Fibroblast of the conjunctiva (primary cell): ENCODE data around the gene DNAJA1.
"Not testable (repeated sequence)": the region's sequence is repeated elsewhere in the genome, so short reads cannot be mapped to it uniquely, and the experiment has no call there.

Experiments
- DNase-seq: peaks from one replicate; pipeline ENCODE4 v3.0.0-alpha.2; 2010; ENCODE audit warnings: low read depth

Gene DNAJA1

GRCh38 chr9:33024966-33025571 is at the start of gene DNAJA1:
Gene DNAJA1, plus strand, starts transcription at chr9:33025273. Its CDS starts 1,212 bp downstream, at chr9:33026485.
- peak; percentile 92 for DNase-seq

- DNase-seq, result no peak
Measured at GRCh38 chr9:32978051-32978450, 47.0 kb upstream of the DNAJA1 start.

GRCh38 chr9:32986971-32987370 is 38.1 kb upstream of the DNAJA1 start:
- DNase-seq, result no peak

- no peak for DNase-seq
Measured at GRCh38 chr9:32989660-32990059, 35.4 kb upstream of the DNAJA1 start.

DNA sequence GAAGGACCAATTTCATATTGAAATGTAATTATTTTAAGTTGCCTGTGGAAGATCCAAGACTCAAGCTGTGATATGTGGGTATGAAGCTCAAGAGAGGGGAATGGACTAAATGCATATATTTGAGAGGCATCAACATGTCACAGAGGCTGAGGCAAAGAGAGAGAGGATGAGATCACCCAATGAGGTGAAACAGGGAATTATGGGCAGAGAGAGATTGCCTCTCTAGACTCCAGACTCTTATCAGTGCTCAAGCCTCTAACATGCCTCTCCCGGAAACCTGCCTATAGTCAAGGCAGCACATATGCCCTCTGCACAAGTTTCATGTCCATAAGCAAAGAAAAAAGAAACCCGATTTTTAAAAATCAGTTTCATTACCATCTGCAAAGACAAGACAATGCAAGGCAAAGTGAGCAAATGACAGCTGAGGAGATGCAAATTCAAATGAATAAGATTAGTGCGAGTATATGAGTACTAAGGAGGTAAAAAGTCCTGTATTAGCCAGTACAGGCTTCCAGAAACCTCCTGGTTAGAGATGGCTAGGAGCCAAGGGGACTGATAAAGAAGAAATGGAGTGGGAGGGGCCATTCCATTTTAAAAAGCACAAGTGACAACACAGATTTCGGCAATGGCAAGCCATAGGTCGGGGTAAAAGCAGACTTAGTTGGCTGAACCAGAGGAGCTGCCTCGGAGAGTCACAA is 33.0 kb upstream of the DNAJA1 start:
- no peak for DNase-seq

- DNase-seq, result no peak
Measured at GRCh38 chr9:32992595-32993238, 32.4 kb upstream of the DNAJA1 start.

DNA sequence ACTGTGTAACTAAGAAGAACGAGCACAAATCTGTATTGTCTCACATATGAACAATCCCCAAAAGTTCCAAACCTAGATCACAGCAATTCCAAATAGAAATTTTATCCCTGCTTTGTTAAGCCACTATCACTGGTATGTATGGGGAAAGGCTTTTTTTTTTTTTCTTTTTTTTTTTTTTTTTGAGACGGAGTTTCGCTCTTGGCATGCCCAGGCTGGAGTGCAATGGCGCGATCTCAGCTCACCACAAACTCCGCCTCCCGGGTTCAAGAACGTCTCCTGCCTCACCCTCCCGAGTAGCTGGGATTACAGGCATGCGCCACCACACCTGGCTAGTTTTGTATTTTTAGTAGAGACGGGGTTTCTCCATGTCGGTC is 24.4 kb upstream of the DNAJA1 start:
- not testable (repeated sequence) for DNase-seq

DNA sequence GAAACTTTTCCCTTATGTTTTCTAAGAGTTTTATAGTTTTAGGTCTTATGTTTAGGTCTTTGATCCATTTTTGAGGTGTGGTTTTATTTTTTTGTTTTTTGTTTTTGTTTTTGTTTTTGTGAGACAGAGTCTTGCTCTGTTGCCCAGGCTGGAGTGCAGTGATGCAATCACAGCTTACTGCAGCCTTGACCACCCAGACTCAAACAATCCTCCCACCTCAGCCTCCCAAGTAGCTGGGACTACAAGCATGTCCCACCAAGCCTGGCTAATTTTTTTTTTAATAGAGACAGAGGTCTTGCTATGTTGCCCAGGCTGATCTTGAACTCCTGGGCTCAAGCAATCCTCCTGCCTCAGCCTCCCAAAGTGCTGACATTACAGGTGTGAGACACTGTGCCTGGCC is 19.7 kb upstream of the DNAJA1 start:
- DNase-seq, result not testable (repeated sequence)

DNA sequence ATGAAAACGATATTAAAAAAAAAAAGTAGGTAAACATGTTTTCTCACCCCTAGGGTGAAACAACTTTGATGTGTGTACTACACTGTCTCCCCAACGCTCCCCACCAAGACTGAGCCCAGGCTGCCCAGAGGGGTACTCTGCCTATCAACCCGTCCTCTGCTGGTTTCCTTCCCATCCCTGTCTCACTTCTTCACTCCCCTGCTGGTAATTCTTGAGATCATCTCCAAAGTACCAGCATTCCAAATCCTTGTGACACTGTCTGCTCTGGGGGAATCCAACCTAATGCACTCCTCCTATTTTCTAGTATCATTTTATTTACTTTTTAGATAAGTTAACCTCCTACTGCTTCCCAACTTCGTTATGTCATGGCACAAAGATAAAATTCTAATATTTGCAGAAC is 17.3 kb upstream of the DNAJA1 start:
- DNase-seq, result no peak

GRCh38 chr9:33011831-33012230 is 13.2 kb upstream of the DNAJA1 start:
- DNase-seq, result no peak

- no peak for DNase-seq
Measured at GRCh38 chr9:33012328-33013069, 12.6 kb upstream of the DNAJA1 start.

DNA sequence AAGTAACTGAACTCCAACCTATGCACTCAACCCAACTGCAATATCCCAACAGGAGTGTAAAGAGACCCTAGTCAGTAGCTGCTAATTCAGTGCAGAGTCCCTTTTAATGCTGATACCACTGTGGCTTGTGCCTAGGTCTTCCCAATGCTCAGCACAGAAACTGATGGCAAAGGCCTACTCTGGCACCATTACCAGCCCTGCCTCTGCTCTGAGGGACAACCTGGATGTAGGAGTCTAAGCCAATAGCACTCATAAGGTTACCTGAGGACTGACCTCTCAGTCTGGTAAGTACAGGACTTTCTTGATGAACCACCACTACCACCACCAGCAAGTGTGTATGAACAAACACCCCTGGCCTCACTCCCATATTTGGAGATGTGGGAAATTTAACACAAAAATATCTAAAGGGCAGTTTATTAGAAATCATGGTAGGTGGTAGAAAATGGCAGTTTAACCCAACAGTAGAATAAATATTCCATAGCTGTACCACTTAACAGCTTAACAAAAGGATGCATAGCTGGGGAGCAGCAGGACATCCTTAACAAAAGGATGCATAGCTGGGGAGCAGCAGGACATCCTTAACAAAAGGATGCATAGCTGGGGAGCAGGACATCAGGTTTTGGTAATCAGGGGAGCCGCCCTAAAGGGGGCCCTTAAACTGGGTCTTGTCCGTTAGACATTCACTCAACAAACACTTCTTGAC is 11.0 kb upstream of the DNAJA1 start:
- no peak for DNase-seq

- DNase-seq, result no peak
Measured at GRCh38 chr9:33014665-33015014, 10.4 kb upstream of the DNAJA1 start.

DNA sequence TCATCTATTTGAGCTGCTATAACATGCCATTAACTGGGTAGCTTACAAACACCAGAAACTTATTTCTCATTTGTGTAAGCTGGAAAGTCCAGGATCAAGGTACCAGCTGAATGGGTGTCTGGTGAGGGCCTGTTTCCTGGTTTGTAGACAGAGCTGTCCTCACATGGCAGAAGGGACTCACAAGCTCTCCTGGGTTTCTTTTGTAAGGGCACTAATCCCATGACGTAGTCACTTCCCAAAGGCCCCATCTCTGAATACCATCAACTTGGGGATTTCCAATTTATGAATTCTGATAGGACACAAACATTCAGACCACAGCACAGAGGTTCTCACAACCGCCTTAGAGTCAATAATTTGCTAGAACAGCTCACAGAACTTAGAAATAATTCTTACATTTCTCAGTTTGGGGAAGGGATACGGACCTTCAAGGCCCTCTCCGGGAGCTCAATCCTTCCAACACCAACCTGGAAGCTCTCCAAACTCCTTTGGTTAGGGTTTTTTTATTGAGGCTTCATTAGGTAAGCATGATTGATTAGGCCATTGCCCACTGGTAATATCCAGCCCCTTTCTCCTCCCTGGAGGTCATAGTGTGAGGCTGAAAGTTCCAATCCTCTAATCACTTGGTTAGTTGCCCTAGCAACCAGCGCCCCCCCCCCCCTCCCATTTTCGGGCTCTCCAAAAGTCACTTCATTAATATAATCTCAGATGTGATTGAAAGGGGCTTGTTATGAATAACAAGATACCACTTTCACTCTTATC is 7.6 kb upstream of the DNAJA1 start:
- no peak for DNase-seq

DNA sequence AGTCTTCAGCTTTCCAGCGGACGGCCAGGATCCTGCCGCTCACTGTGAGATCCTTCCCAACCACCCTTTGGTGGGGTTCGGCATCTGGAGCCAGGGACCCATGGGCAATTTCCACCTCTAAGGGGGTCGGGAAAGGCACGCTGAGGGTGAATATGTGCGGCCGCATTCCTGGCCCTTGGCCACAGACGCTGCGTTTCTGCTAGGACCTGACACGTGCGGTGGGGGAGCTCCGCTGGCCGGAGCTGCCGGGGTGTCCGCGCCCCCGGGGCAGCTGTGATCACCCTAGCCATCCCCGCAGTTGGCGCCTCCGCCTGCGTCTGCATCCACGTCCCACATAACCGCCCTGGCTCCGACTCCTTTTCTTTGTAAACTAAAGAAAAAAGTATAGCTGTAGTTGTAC is 5.3 kb upstream of the DNAJA1 start:
- no peak for DNase-seq

DNA sequence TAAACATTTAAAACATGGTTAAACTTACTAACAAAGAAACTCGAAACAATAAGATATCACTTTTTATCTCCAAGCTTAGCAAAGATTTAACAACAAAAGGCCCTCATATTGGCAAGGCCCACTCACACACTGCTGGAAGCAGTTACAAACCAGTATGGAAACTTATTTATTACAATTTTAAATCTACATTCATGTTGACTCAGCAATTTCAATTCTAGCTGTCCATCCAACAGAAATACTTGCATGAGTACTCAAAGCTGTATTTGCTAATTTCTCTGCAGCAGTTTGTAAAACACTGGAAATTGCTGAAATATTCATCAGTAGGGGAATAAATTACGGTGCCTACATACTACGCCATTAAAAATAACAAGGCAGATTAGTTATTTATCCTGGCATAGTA is 2.8 kb upstream of the DNAJA1 start:
- DNase-seq, result no peak

- DNase-seq, result no peak
Measured at GRCh38 chr9:33022755-33023154, 2.3 kb upstream of the DNAJA1 start.

GRCh38 chr9:33023661-33024060 is 1.4 kb upstream of the DNAJA1 start:
- DNase-seq, result no peak

DNA sequence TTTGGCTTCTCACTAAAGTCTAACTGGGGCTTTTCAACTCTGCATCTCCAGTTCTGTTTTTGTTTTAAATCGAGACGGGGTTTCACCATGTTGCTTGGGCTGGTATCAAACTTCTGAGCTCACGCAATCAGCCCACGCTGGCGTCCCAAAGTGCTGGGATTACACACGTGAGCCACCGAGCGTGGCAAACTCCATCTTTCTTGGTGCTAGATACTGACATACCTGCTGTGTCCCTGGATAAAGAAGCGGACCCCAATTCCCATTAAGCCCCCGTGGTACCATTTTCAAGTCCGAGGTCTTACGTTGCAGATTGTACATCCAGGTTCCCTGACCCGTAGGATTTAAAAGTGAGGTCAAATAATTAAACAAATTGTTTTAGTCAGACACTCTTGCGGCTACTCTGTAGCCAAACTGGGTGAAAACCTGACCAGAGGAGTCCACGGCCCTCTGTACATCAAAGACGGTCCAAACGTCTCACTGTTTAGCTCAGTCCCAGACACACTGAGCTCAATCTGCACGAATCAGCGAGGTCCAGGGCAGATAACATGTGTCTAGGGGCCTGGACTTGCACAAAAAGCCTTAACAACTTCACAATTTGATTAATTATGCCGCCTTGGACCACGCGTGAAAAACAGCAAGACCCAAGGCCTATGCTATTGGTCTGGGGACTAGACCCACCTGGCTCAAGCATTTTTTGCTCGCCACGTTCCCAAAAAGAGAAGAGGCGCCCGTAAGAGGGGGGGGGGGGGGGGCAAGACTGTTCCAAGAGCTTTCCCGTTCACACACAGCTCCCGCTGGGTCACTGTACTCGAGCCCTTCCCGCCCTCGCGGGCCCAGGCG is 727 bp upstream of the DNAJA1 start:
- DNase-seq, result no peak

DNA sequence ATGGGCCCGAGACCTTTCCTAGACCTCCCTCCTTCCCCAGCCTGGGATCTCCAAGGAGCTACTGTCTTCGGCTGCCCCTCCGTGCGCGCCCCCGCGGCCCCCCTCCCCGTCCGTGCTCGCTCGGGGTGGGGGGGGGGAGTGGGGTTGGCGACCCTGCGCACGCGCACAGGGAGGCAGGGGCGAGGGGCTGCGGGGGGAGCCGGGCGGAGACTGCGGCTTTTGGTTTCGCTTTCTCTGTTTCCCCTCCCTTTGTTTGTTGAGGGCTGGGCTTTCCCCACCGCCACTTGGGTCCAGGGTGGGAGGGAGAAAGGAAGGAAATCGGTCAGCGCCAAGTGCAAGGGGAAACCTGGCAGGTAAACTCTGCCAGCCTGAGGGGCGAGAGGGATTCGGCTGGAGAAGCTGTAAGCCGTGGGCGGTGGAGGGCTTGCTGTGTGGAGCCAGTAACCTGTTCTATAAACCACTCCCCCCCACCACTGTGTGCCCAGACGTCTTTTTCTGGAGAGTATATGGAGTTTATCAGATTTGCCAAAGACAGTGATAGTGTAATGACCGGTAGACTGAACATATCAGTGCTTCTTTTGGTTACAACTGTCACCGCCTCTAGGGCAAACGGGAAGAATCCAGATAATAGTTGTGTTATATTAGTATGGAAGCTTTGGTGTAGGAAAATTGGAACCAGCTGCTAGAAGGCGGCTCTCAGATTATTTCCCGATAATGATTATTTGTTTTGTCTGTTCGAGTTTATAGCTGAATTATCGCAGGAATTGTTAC is 684 bp downstream of the DNAJA1 start:
- no peak for DNase-seq
